GM12878 (cell line): ENCODE results near the gene ADGRG4. TPM values are rescaled to one million over a fixed set of nuclear protein-coding genes. Genes with fewer than 3 reads are reported as not detected.

Source experiments
- ATAC-seq: fragments of 200-7000 bp; cut with Tn5 transposase; 3 replicates; pipeline ENCODE4 v1.9.1; 2020; ENCODE audit warnings: mild to moderate bottlenecking, moderate library complexity
- BruUV-seq: library from RNA; stranded (reverse); fragments of 400-500 nt; replicated peaks from 2 replicates; lab custom pipeline; 2021; lab: Mats Ljungman, UMichigan
- CTCF ChIA-PET: fragments of 300-600 bp; sonication (Branson Sonifier 250); formaldehyde crosslinking; extraction: SDS; loops from one replicate; lab custom pipeline; 2021; ENCODE audit warnings: inconsistent platforms; lab: Yijun Ruan, JAX
- POLR2A ChIA-PET: fragments of 350-600 bp; formaldehyde crosslinking; extraction: SDS; loops from one replicate; lab custom pipeline; 2021; ENCODE audit warnings: inconsistent platforms; lab: Charles Lee
- RAD21 ChIA-PET: fragments of 300-600 bp; sonication (Branson Sonifier 250); formaldehyde crosslinking; loops from one replicate; lab custom pipeline; 2023; ENCODE audit warnings: antibody characterized with exemption; ENCODE audit not compliant: unreplicated experiment; lab: Charles Lee
- SMC1A ChIA-PET: fragments of 300-600 bp; sonication (Branson Sonifier 250); formaldehyde crosslinking; loops from one replicate; lab custom pipeline; 2023; ENCODE audit not compliant: unreplicated experiment, uncharacterized antibody; lab: Charles Lee
- DNase-seq: peaks from one replicate; pipeline ENCODE4 v3.0.0-alpha.2; 2011; ENCODE audit warnings: low read depth, low spot score
- FAIRE-seq: peaks from 3 replicates; lab custom pipeline; 2011; peaks lifted over from hg19 to GRCh38; lab: Jason Lieb, UNC
- H2AFZ ChIP-seq: 2 replicates; pipeline ENCODE4 v1.6.0; 2011; ENCODE audit warnings: low read depth, low read length, control low read depth; ENCODE audit not compliant: control insufficient read depth
- H3K27ac ChIP-seq: 2 replicates; pipeline ENCODE4 v1.5.1; 2011; ENCODE audit warnings: control low read depth; ENCODE audit not compliant: control insufficient read depth, insufficient read depth
- H3K27me3 ChIP-seq, 2 experiments: replicated peaks in 1 of 2; 2 replicates each; pipeline versions ENCODE4 v1.6.0 to v1.6.1; 2011; ENCODE audit warnings: low read length in 1 of 2; ENCODE audit not compliant: control insufficient read depth in 2 of 2, insufficient read depth in 2 of 2
- H3K36me3 ChIP-seq, 2 experiments: 2 replicates each; pipeline ENCODE4 v1.5.1; 2011; ENCODE audit warnings: low read length in 1 of 2; ENCODE audit not compliant: control insufficient read depth in 2 of 2, insufficient read depth in 2 of 2
- H3K4me1 ChIP-seq: 2 replicates; pipeline ENCODE4 v1.6.1; 2011; ENCODE audit warnings: mild to moderate bottlenecking, low read length, moderate library complexity, mixed read lengths; ENCODE audit not compliant: control insufficient read depth, insufficient read depth
- H3K4me2 ChIP-seq: 2 replicates; pipeline ENCODE4 v1.6.0; 2011; ENCODE audit warnings: control low read depth; ENCODE audit not compliant: control insufficient read depth, insufficient read depth
- H3K4me3 ChIP-seq: fragments of 200-600 bp; sonication (generic); 2 replicates; pipeline ENCODE4 v1.5.1; 2016
- H3K79me2 ChIP-seq: 2 replicates; pipeline ENCODE4 v1.6.0; 2011; ENCODE audit warnings: low read length; ENCODE audit not compliant: control insufficient read depth, insufficient read depth
- H3K9ac ChIP-seq: 2 replicates; pipeline ENCODE4 v1.8.0; 2011; ENCODE audit warnings: low read length, control low read depth, mixed read lengths; ENCODE audit not compliant: control insufficient read depth, insufficient read depth
- H3K9me3 ChIP-seq: replicated peaks from 3 replicates; pipeline ENCODE4 v1.5.1; 2011; ENCODE audit warnings: mild to moderate bottlenecking, low read length; ENCODE audit not compliant: control insufficient read depth, insufficient read depth
- H4K20me1 ChIP-seq: 2 replicates; pipeline ENCODE4 v1.6.0; 2011; ENCODE audit not compliant: control insufficient read depth, insufficient read depth
- ASH2L ChIP-seq: fragments of 300-600, 200-600 bp; sonication (generic); IDR thresholded peaks from 2 replicates; pipeline ENCODE4 v1.6.1; 2017; ENCODE audit warnings: low read depth, mild to moderate bottlenecking, borderline replicate concordance
- JUND ChIP-seq: IDR thresholded peaks from 2 replicates; pipeline ENCODE4 v1.6.1; 2012; ENCODE audit warnings: low read depth, mild to moderate bottlenecking, low read length, improper control_type of control experiment, moderate library complexity
- KLF5 ChIP-seq: fragments of 450-650 bp; IDR thresholded peaks from 2 replicates; pipeline ENCODE4 v1.6.1; 2014; ENCODE audit warnings: mild to moderate bottlenecking; ENCODE audit not compliant: partially characterized antibody
- MXI1 ChIP-seq: fragments of 150-350 bp; IDR thresholded peaks from 2 replicates; pipeline ENCODE4 v1.6.1; 2011; ENCODE audit warnings: low read depth, mild to moderate bottlenecking, inconsistent platforms, low read length, improper control_type of control experiment
- STAT1 ChIP-seq: fragments of 450-650 bp; conservative IDR thresholded peaks from 2 replicates; pipeline ENCODE4 v1.6.1; 2014; ENCODE audit warnings: antibody characterized with exemption, mild to moderate bottlenecking
- TCF12 ChIP-seq: IDR thresholded peaks from 2 replicates; pipeline ENCODE4 v1.6.1; 2011; ENCODE audit warnings: low read depth, mild to moderate bottlenecking, low read length
- WGBS: methylation state at CpG from one replicate; pipeline ENCODE4 v1.1.6; 2016; ENCODE audit warnings: low lambda C conversion rate; ENCODE audit not compliant: insufficient replicate concordance, insufficient coverage; ENCODE audit errors: missing lambda C conversion rate; 5-methylcytosine and 5-hydroxymethylcytosine counted together
- in situ Hi-C: fragments of 300-500 bp; cut with MboI; formaldehyde crosslinking; loops from 9 replicates; pipeline ENCODE4 v1.14.3; 2018; ENCODE audit warnings: mixed read lengths
- intact Hi-C: fragments of 100-400 bp; cut with micrococcal nuclease; formaldehyde crosslinking; loops from one replicate; pipeline ENCODE4 v1.14.2; 2022; ENCODE audit not compliant: unreplicated experiment
- polyA plus RNA-seq, 11 experiments: library from polyadenylated mRNA; depleted of rRNA in 4 of 11; unstranded in 6 of 11; stranded (reverse) in 5 of 11; fragments of >200 nt; fragmentation: Nextera tagmentation in 4 of 11; fragmentation: Illumina TruSeq in 1 of 11; extraction: Ambion mirVana in 4 of 11; extraction: Trizol in 1 of 11; gene quantifications; 1 replicate in 1 of 11; 2 replicates in 10 of 11; pipeline versions ENCODE4 v1.2.1 to v1.2.3, GENCODE V29; 2011 to 2016; ENCODE audit warnings: inconsistent platforms in 2 of 11, missing spikeins in 2 of 11, low read depth in 1 of 11
- total RNA-seq, 4 experiments: library from RNA; depleted of rRNA in 3 of 4; stranded (reverse); fragments of >200 nt in 3 of 4; fragmentation: Illumina TruSeq in 1 of 4; extraction: Trizol in 1 of 4; gene quantifications; 2 replicates each; pipeline versions ENCODE4 v1.2.1 to v1.2.3, GENCODE V29; 2013 to 2021
- TF ChIP-seq, protein P1 (sequence below), 3 experiments: IDR thresholded peaks in 2 of 3; conservative IDR thresholded peaks in 1 of 3; 2 replicates each; pipeline ENCODE4 v1.5.1; 2011; ENCODE audit warnings: low read depth in 3 of 3, low read length in 3 of 3, mild to moderate bottlenecking in 3 of 3, control low read depth in 2 of 3, moderate library complexity in 2 of 3, inconsistent platforms in 1 of 3, mixed read lengths in 1 of 3; ENCODE audit not compliant: control insufficient read depth in 2 of 3, insufficient read depth in 1 of 3; ENCODE audit errors: extremely low read depth in 1 of 3
- TF ChIP-seq, protein P2 (sequence below): fragments of 450-650 bp; IDR thresholded peaks from 2 replicates; pipeline ENCODE4 v1.6.1; 2014; ENCODE audit warnings: mild to moderate bottlenecking

The ADGRG4 gene
- total and polyA plus RNA-seq, 10 of the 15 experiments (the other 5 are each of a cell fraction or from before 2014, with no cell fraction given) = not detected

DNA sequence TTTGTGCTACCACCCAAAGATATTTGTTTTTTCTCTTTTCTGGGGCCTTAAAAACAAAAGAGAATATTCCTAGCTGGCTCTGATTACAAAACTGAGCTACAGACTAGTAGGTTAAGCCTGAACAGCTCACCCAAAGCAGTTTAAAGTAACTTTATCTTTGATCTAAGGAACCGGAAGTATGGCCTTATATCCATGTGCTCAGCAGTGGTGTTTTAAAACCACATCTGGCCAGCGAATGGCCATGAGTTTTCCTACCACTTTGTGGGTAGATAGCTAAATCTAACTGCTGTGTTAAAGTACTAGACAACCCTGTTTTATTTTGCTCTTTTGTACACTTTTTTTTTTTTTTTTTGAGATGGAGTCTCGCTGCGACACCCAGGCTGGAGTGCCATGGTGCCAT lies 24.6 kb downstream of the ADGRG4 start:
- ATAC-seq (no peak), FAIRE-seq (no peak), DNase-seq (no peak)
- in situ Hi-C loops (no loop called here), intact Hi-C loops (no loop called here)
- no peak overlapping the region for H3K27ac ChIP-seq
- ChIA-PET POLR2A (no interaction called here), RAD21 (no interaction called here), CTCF (interaction anchor here (0.6 kb wide), 1 partner anchor 1576 kb away, joined by 3 read pairs; no protein-coding TSS in a partner anchor), SMC1A (no interaction called here)
- no peak overlapping the region for H2AFZ ChIP-seq
- H3K27me3 ChIP-seq = no peaks in the 10 kb centered on the region
- no TSS peak for BruUV-seq
- 25% methylated on average over 2 of the region's 4 CpGs for WGBS
- no peak overlapping the region for H3K9ac ChIP-seq
- no peaks in the 10 kb centered on the region for H3K9me3 ChIP-seq
- TF ChIP-seq STAT1 = no peak
- TF ChIP-seq JUND = no peak
- TF ChIP-seq, protein P1, sequence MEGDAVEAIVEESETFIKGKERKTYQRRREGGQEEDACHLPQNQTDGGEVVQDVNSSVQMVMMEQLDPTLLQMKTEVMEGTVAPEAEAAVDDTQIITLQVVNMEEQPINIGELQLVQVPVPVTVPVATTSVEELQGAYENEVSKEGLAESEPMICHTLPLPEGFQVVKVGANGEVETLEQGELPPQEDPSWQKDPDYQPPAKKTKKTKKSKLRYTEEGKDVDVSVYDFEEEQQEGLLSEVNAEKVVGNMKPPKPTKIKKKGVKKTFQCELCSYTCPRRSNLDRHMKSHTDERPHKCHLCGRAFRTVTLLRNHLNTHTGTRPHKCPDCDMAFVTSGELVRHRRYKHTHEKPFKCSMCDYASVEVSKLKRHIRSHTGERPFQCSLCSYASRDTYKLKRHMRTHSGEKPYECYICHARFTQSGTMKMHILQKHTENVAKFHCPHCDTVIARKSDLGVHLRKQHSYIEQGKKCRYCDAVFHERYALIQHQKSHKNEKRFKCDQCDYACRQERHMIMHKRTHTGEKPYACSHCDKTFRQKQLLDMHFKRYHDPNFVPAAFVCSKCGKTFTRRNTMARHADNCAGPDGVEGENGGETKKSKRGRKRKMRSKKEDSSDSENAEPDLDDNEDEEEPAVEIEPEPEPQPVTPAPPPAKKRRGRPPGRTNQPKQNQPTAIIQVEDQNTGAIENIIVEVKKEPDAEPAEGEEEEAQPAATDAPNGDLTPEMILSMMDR (IDR thresholded peaks at IDR 0.05 in 2 of 3, conservative IDR thresholded peaks at IDR 0.05 in 1 of 3; ENCODE audit: control insufficient read depth in 2 of 3, extremely low read depth in 1 of 3, insufficient read depth in 1 of 3, low read depth in 3 of 3, low read length in 3 of 3) = no peak
- no peak for TF ChIP-seq KLF5
- no peak for TF ChIP-seq ASH2L
- TF ChIP-seq, protein P2, sequence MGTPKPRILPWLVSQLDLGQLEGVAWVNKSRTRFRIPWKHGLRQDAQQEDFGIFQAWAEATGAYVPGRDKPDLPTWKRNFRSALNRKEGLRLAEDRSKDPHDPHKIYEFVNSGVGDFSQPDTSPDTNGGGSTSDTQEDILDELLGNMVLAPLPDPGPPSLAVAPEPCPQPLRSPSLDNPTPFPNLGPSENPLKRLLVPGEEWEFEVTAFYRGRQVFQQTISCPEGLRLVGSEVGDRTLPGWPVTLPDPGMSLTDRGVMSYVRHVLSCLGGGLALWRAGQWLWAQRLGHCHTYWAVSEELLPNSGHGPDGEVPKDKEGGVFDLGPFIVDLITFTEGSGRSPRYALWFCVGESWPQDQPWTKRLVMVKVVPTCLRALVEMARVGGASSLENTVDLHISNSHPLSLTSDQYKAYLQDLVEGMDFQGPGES = no peak
- TF ChIP-seq MXI1 = no peak
- TF ChIP-seq TCF12 = no peak
- no peaks in the 10 kb centered on the region for H3K36me3 ChIP-seq
- no peaks in the 10 kb centered on the region for H3K4me1 ChIP-seq
- H3K4me3 ChIP-seq = no peak overlapping the region
- H3K79me2 ChIP-seq = no peaks in the 10 kb centered on the region
- no peak overlapping the region for H3K4me2 ChIP-seq
- H4K20me1 ChIP-seq = no peaks in the 10 kb centered on the region
